Peyer's patch (tissue), 4 donors: ENCODE results near the gene PRDX3. TPM values are rescaled to one million over a fixed set of nuclear protein-coding genes. Genes with fewer than 3 reads are reported as not detected.

ENCODE experiments used
- DNase-seq, 3 donors: peaks; one replicate each; pipeline ENCODE4 v3.0.0-alpha.2; 2017 to 2019
- H3K27ac ChIP-seq, 4 donors: fragments of 200-600 bp; sonication (generic); one replicate each; pipeline ENCODE4 v1.5.1; 2016 to 2019
- H3K27me3 ChIP-seq, 2 donors: fragments of 200-600 bp; sonication (generic); one replicate each; pipeline ENCODE4 v1.5.1; 2019
- H3K36me3 ChIP-seq, 3 donors: fragments of 200-600 bp; sonication (generic); one replicate each; pipeline ENCODE4 v1.5.1; 2016 to 2019
- H3K4me1 ChIP-seq, 4 donors: fragments of 200-600 bp; sonication (generic); one replicate each; pipeline ENCODE4 v1.5.1; 2016 to 2019
- H3K4me3 ChIP-seq, 4 donors: fragments of 200-600 bp; sonication (generic); 1 replicate in 3 of 4; 2 replicates in 1 of 4; pipeline ENCODE4 v1.5.1; 2016 to 2019; ENCODE audit warnings: mild to moderate bottlenecking in 1 of 4
- H3K9me3 ChIP-seq, 4 donors: fragments of 200-600 bp; sonication (generic); one replicate each; pipeline ENCODE4 v1.5.1; 2016 to 2019; ENCODE audit warnings: mild to moderate bottlenecking in 1 of 4
- CTCF ChIP-seq, 6 experiments: fragments of 450-650 bp in 4 of 6; fragments of 200-600 bp in 2 of 6; sonication (generic) in 1 of 6; IDR thresholded peaks; one replicate each; pipeline ENCODE4 v1.5.1; 2017 to 2019; ENCODE audit warnings: antibody characterized with exemption in 6 of 6, mild to moderate bottlenecking in 3 of 6, moderate library complexity in 1 of 6
- POLR2A ChIP-seq, 2 donors: fragments of 450-650 bp; IDR thresholded peaks; one replicate each; pipeline ENCODE4 v1.5.1; 2017; ENCODE audit warnings: antibody characterized with exemption in 2 of 2, mild to moderate bottlenecking in 2 of 2, moderate library complexity in 2 of 2
- total RNA-seq, 4 donors: library from RNA; depleted of rRNA; stranded (reverse); fragments of >200 nt; gene quantifications; one replicate each; pipeline ENCODE4 v1.1.0, GENCODE V29; 2016

Gene PRDX3
- total RNA-seq, 4 donors from 2014 or later: 76.2 to 138 (median 107) TPM

- no peaks in the 10 kb centered on the region for H3K36me3 ChIP-seq
- no peaks in the 10 kb centered on the region for H3K9me3 ChIP-seq
- H3K4me1 ChIP-seq: peaks cover 0 to 11% (median 4%) of the 10 kb centered on the region in 4 donors
- no peak for DNase-seq
- no peak overlapping the region for H3K4me3 ChIP-seq
- no peak for TF ChIP-seq CTCF (IDR thresholded peaks at IDR 0.05)
- TF ChIP-seq POLR2A (IDR thresholded peaks at IDR 0.05): no peak
- H3K27ac ChIP-seq: peak overlapping the region; percentile 44 to 69 (median 52)
- no peaks in the 10 kb centered on the region for H3K27me3 ChIP-seq
Measured at GRCh38 chr10:119221201-119221600, 42.6 kb upstream of the PRDX3 start.

- peaks cover 0 to 11% (median 4%) of the 10 kb centered on the region in 4 donors for H3K4me1 ChIP-seq
- no peak for DNase-seq
- H3K9me3 ChIP-seq: no peaks in the 10 kb centered on the region
- H3K27me3 ChIP-seq: no peaks in the 10 kb centered on the region
- H3K36me3 ChIP-seq: no peaks in the 10 kb centered on the region
- peak overlapping the region; percentile 44 to 69 (median 52) for H3K27ac ChIP-seq
- no peak overlapping the region for H3K4me3 ChIP-seq
- TF ChIP-seq POLR2A (IDR thresholded peaks at IDR 0.05): no peak
- no peak for TF ChIP-seq CTCF (IDR thresholded peaks at IDR 0.05)
Measured at GRCh38 chr10:119219871-119220270, 41.3 kb upstream of the PRDX3 start.

GRCh38 chr10:119217991-119218490, 39.4 kb upstream of the PRDX3 start:
- Histone ChIP-seq H3K4me1 (peaks cover 0 to 14% (median 4%) of the 10 kb centered on the region in 4 donors), H3K27me3 (no peaks in the 10 kb centered on the region), H3K4me3 (no peak overlapping the region), H3K36me3 (no peaks in the 10 kb centered on the region), H3K27ac (peak overlapping the region in 3 of 4 donors; percentile 1 to 56 (median 26)), H3K9me3 (no peaks in the 10 kb centered on the region)
- TF ChIP-seq CTCF (IDR thresholded peaks at IDR 0.05) (no peak), POLR2A (IDR thresholded peaks at IDR 0.05) (no peak)
- DNase-seq: no peak

GRCh38 chr10:119217401-119217800, 38.8 kb upstream of the PRDX3 start:
- TF ChIP-seq CTCF (IDR thresholded peaks at IDR 0.05) (no peak), POLR2A (IDR thresholded peaks at IDR 0.05) (no peak)
- Histone ChIP-seq H3K27ac (peak overlapping the region in 3 of 4 donors; percentile 1 to 56 (median 25)), H3K4me1 (peaks cover 0 to 15% (median 2%) of the 10 kb centered on the region in 4 donors), H3K27me3 (no peaks in the 10 kb centered on the region), H3K36me3 (no peaks in the 10 kb centered on the region), H3K9me3 (no peaks in the 10 kb centered on the region), H3K4me3 (no peak overlapping the region)
- no peak for DNase-seq

GRCh38 chr10:119216127-119216526, 37.5 kb upstream of the PRDX3 start:
- no peak overlapping the region for H3K4me3 ChIP-seq
- no peaks in the 10 kb centered on the region for H3K27me3 ChIP-seq
- peak overlapping the region in 1 of 4 donors; percentile 13 for H3K27ac ChIP-seq
- no peaks in the 10 kb centered on the region for H3K36me3 ChIP-seq
- peaks cover 0 to 19% (median 0%) of the 10 kb centered on the region in 4 donors for H3K4me1 ChIP-seq
- DNase-seq: no peak
- TF ChIP-seq CTCF (IDR thresholded peaks at IDR 0.05): no peak
- TF ChIP-seq POLR2A (IDR thresholded peaks at IDR 0.05): no peak
- H3K9me3 ChIP-seq: no peaks in the 10 kb centered on the region
